NT2/D1 (cell line): ENCODE results near the gene SGF29.

ENCODE experiments used
- YY1 ChIP-seq: IDR thresholded peaks from 2 replicates; pipeline ENCODE4 v1.6.1; 2011; ENCODE audit not compliant: insufficient read length, insufficient read depth
- ZNF274 ChIP-seq: IDR thresholded peaks from 2 replicates; pipeline ENCODE4 v1.6.1; 2011; ENCODE audit warnings: mild to moderate bottlenecking, low read depth, low read length

DNA sequence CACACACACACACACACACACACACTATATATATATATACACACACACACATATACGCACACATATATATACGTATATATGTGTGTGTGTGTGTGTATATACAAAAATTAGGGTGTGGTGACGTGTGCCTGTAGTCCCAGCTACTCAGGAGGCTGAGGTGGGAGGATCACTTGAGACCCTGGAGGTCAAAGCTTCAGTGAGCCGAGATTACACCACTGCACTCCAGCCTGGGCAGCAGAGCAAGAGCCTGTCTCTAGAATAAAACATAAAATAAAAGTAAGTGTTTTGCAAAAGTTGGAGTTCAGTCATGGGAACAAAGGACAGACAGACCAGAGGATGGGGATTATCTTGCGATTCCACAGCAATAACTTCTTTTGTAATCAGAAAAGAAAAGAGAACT, 25.7 kb upstream of the SGF29 start:
- TF ChIP-seq ZNF274: no peak
- TF ChIP-seq YY1: no peak
